H9 (cell line): ENCODE results near the gene MFSD1. TPM values are rescaled to one million over a fixed set of nuclear protein-coding genes. Genes with fewer than 3 reads are reported as not detected.

ENCODE experiments used
- DNase-seq: peaks from one replicate; pipeline ENCODE4 v3.0.0-alpha.2; 2017
- H2AFZ ChIP-seq: one replicate; pipeline ENCODE4 v1.6.1; 2013; ENCODE audit warnings: mild to moderate bottlenecking, low read length, control low read depth, moderate library complexity
- H2AK5ac ChIP-seq: 2 replicates; pipeline ENCODE4 v1.6.1; 2013; ENCODE audit warnings: low read length, control low read depth, mixed read lengths; ENCODE audit not compliant: insufficient read length
- H2BK120ac ChIP-seq: one replicate; pipeline ENCODE4 v1.6.1; 2013; ENCODE audit warnings: low read depth, mild to moderate bottlenecking, low read length, control low read depth, inconsistent platforms; ENCODE audit not compliant: poor library complexity, severe bottlenecking
- H2BK12ac ChIP-seq: 2 replicates; pipeline ENCODE4 v1.6.1; 2013; ENCODE audit warnings: low read length, control low read depth, mixed read lengths, low read depth; ENCODE audit not compliant: insufficient read length
- H2BK15ac ChIP-seq: 2 replicates; pipeline ENCODE4 v1.6.1; 2013; ENCODE audit warnings: low read depth, low read length, control low read depth
- H2BK20ac ChIP-seq: one replicate; pipeline ENCODE4 v1.6.1; 2013; ENCODE audit warnings: low read depth, mild to moderate bottlenecking, low read length, control low read depth, inconsistent platforms; ENCODE audit not compliant: poor library complexity, severe bottlenecking
- H2BK5ac ChIP-seq: 2 replicates; pipeline ENCODE4 v1.6.1; 2013; ENCODE audit warnings: low read length, control low read depth, mixed read lengths; ENCODE audit not compliant: insufficient read length
- H3K14ac ChIP-seq: 2 replicates; pipeline ENCODE4 v1.6.1; 2013; ENCODE audit warnings: low read length, control low read depth; ENCODE audit not compliant: insufficient read depth
- H3K18ac ChIP-seq: 2 replicates; pipeline ENCODE4 v1.6.1; 2013; ENCODE audit warnings: low read depth, mild to moderate bottlenecking, mixed read lengths, low read length, control low read depth; ENCODE audit not compliant: insufficient read length
- H3K23ac ChIP-seq: 2 replicates; pipeline ENCODE4 v1.6.1; 2013; ENCODE audit warnings: low read length, control low read depth, mixed read lengths, low read depth; ENCODE audit not compliant: insufficient read length
- H3K23me2 ChIP-seq: 2 replicates; pipeline ENCODE4 v1.6.1; 2013; ENCODE audit warnings: low read depth, mild to moderate bottlenecking, mixed read lengths, low read length, control low read depth; ENCODE audit not compliant: insufficient read length, poor library complexity, severe bottlenecking
- H3K27ac ChIP-seq: 2 replicates; pipeline ENCODE4 v1.5.1; 2013; ENCODE audit warnings: low read length, control low read depth, mixed read lengths, low read depth; ENCODE audit not compliant: insufficient read length
- H3K27me3 ChIP-seq: 2 replicates; pipeline ENCODE4 v1.6.1; 2013; ENCODE audit warnings: low read length, control low read depth, inconsistent platforms; ENCODE audit not compliant: insufficient read depth
- H3K4ac ChIP-seq: 2 replicates; pipeline ENCODE4 v1.6.1; 2013; ENCODE audit warnings: low read depth, mild to moderate bottlenecking, control low read depth, inconsistent platforms, low read length, moderate library complexity
- H3K4me1 ChIP-seq: 2 replicates; pipeline ENCODE4 v1.6.1; 2013; ENCODE audit warnings: low read length, control low read depth, inconsistent platforms; ENCODE audit not compliant: insufficient read depth
- H3K4me2 ChIP-seq: 2 replicates; pipeline ENCODE4 v1.6.1; 2013; ENCODE audit warnings: low read length, control low read depth, mixed read lengths; ENCODE audit not compliant: insufficient read length, insufficient read depth
- H3K56ac ChIP-seq: 2 replicates; pipeline ENCODE4 v1.6.1; 2013; ENCODE audit warnings: low read depth, mild to moderate bottlenecking, mixed read lengths, low read length, control low read depth; ENCODE audit not compliant: insufficient read length
- H3K79me1 ChIP-seq: 2 replicates; pipeline ENCODE4 v1.6.1; 2013; ENCODE audit warnings: low read depth, mild to moderate bottlenecking, moderate library complexity, low read length, control low read depth, inconsistent platforms; ENCODE audit not compliant: insufficient read depth, poor library complexity, severe bottlenecking
- H3K79me2 ChIP-seq: 2 replicates; pipeline ENCODE4 v1.6.1; 2013; ENCODE audit warnings: low read length, control low read depth, inconsistent platforms; ENCODE audit not compliant: insufficient read depth
- H3K9ac ChIP-seq: 2 replicates; pipeline ENCODE4 v1.6.1; 2013; ENCODE audit warnings: low read length, control low read depth, mixed read lengths; ENCODE audit not compliant: insufficient read length; ENCODE audit errors: extremely low read depth
- H3K9me3 ChIP-seq: one replicate; pipeline ENCODE4 v1.6.1; 2013; ENCODE audit warnings: low read depth, low read length, inconsistent platforms; ENCODE audit not compliant: control insufficient read depth
- H3T11ph ChIP-seq: one replicate; pipeline ENCODE4 v1.6.1; 2013; ENCODE audit warnings: mild to moderate bottlenecking, low read length, control low read depth, inconsistent platforms
- H4K20me1 ChIP-seq: one replicate; pipeline ENCODE4 v1.6.1; 2013; ENCODE audit not compliant: control insufficient read depth, insufficient read length, insufficient read depth
- H4K5ac ChIP-seq: 2 replicates; pipeline ENCODE4 v1.6.1; 2013; ENCODE audit warnings: low read depth, mild to moderate bottlenecking, mixed read lengths, low read length, control low read depth; ENCODE audit not compliant: insufficient read length
- H4K8ac ChIP-seq: replicated peaks from 2 replicates; pipeline ENCODE4 v1.6.1; 2013; ENCODE audit warnings: low read length, control low read depth, mixed read lengths, low read depth; ENCODE audit not compliant: insufficient read length
- H4K91ac ChIP-seq: 2 replicates; pipeline ENCODE4 v1.6.1; 2013; ENCODE audit warnings: low read depth, mild to moderate bottlenecking, moderate library complexity, mixed read lengths, low read length, control low read depth; ENCODE audit not compliant: insufficient read length
- H3K27ac Mint-ChIP-seq, 3 experiments: 2 replicates in 2 of 3; 3 replicates in 1 of 3; pipeline ENCODE4 v1.8.0; 2020 to 2021; ENCODE audit warnings: mixed read lengths in 3 of 3, mild to moderate bottlenecking in 1 of 3, moderate library complexity in 1 of 3
- H3K27me3 Mint-ChIP-seq: 2 replicates; pipeline ENCODE4 v1.8.0; 2021; ENCODE audit warnings: low read depth, mild to moderate bottlenecking, moderate library complexity, mixed read lengths
- H3K36me3 Mint-ChIP-seq, 3 experiments: 2 replicates in 2 of 3; 3 replicates in 1 of 3; pipeline ENCODE4 v1.8.0; 2020 to 2021; ENCODE audit warnings: low read depth in 3 of 3, mixed read lengths in 3 of 3; ENCODE audit not compliant: insufficient read depth in 1 of 3
- H3K4me1 Mint-ChIP-seq, 2 experiments: 2 replicates each; pipeline ENCODE4 v1.8.0; 2020; ENCODE audit warnings: mixed read lengths in 2 of 2
- H3K4me3 Mint-ChIP-seq, 2 experiments: 2 replicates in 1 of 2; 3 replicates in 1 of 2; pipeline ENCODE4 v1.8.0; 2020 to 2021; ENCODE audit warnings: mild to moderate bottlenecking in 2 of 2, mixed read lengths in 2 of 2, moderate library complexity in 1 of 2
- H3K9me3 Mint-ChIP-seq, 2 experiments: 2 replicates in 1 of 2; 3 replicates in 1 of 2; pipeline ENCODE4 v1.8.0; 2020; ENCODE audit warnings: mild to moderate bottlenecking in 2 of 2, mixed read lengths in 2 of 2, moderate library complexity in 1 of 2
- WGBS: extraction: QIAGEN DNeasy Blood & Tissue Kit; methylation state at CpG from one replicate; pipeline ENCODE4 v1.1.7; 2013; ENCODE audit warnings: missing lambda C conversion rate, low lambda C conversion rate, mixed read lengths; ENCODE audit not compliant: insufficient read length; ENCODE audit errors: extremely low coverage; 5-methylcytosine and 5-hydroxymethylcytosine counted together
- total RNA-seq: library from RNA; stranded (reverse); gene quantifications from 2 replicates; pipeline ENCODE4 v1.2.1, GENCODE V29; 2021
- TF ChIP-seq, protein P1 (sequence below): fragments of 200-600 bp; sonication (generic); conservative IDR thresholded peaks from 3 replicates; pipeline ENCODE4 v1.8.0; 2021; ENCODE audit warnings: antibody characterized with exemption, mild to moderate bottlenecking

MFSD1 gene
- total RNA-seq, 1 experiment from 2014 or later: 9.5 TPM

- no peak overlapping the region for H4K8ac ChIP-seq
- H3K23ac ChIP-seq: no peak overlapping the region
- Mint-ChIP-seq H3K27ac (no peak overlapping the region), H3K36me3 (no peaks in the 10 kb centered on the region), H3K4me1 (peaks cover 0 to 3% of the 10 kb centered on the region in 2 experiments; a peak in 1 of 4 replicates), H3K9me3 (no peaks in the 10 kb centered on the region), H3K27me3 (no peaks in the 10 kb centered on the region), H3K4me3 (no peak overlapping the region)
- H3K79me1 ChIP-seq: no peaks in the 10 kb centered on the region
- no peak overlapping the region for H2AFZ ChIP-seq
- H4K5ac ChIP-seq: no peak overlapping the region
- H3K27ac ChIP-seq: no peak overlapping the region
- H3K4ac ChIP-seq: no peak overlapping the region
- H3K79me2 ChIP-seq: no peaks in the 10 kb centered on the region
- H2AK5ac ChIP-seq: no peak overlapping the region
- H3K4me1 ChIP-seq: no peaks in the 10 kb centered on the region
- H2BK12ac ChIP-seq: no peak overlapping the region
- H4K91ac ChIP-seq: no peak overlapping the region
- no peak overlapping the region for H3K56ac ChIP-seq
- no peak overlapping the region for H3K14ac ChIP-seq
- no peak for DNase-seq
- no peaks in the 10 kb centered on the region for H3K23me2 ChIP-seq
- no peak overlapping the region for H2BK120ac ChIP-seq
- H3K18ac ChIP-seq: no peak overlapping the region
- H2BK20ac ChIP-seq: no peak overlapping the region
- no peak overlapping the region for H3K9ac ChIP-seq
- no peaks in the 10 kb centered on the region for H4K20me1 ChIP-seq
- H3K4me2 ChIP-seq: no peak overlapping the region
- H2BK15ac ChIP-seq: no peak overlapping the region
- TF ChIP-seq, protein P1, sequence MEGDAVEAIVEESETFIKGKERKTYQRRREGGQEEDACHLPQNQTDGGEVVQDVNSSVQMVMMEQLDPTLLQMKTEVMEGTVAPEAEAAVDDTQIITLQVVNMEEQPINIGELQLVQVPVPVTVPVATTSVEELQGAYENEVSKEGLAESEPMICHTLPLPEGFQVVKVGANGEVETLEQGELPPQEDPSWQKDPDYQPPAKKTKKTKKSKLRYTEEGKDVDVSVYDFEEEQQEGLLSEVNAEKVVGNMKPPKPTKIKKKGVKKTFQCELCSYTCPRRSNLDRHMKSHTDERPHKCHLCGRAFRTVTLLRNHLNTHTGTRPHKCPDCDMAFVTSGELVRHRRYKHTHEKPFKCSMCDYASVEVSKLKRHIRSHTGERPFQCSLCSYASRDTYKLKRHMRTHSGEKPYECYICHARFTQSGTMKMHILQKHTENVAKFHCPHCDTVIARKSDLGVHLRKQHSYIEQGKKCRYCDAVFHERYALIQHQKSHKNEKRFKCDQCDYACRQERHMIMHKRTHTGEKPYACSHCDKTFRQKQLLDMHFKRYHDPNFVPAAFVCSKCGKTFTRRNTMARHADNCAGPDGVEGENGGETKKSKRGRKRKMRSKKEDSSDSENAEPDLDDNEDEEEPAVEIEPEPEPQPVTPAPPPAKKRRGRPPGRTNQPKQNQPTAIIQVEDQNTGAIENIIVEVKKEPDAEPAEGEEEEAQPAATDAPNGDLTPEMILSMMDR: no peak
- WGBS: no CpG with 5 or more reads among the region's 3 CpGs
- H3T11ph ChIP-seq: no peak overlapping the region
- no peaks in the 10 kb centered on the region for H3K9me3 ChIP-seq
- H3K27me3 ChIP-seq: no peaks in the 10 kb centered on the region
- no peak overlapping the region for H2BK5ac ChIP-seq
Measured at GRCh38 chr3:158846803-158847451, 45.1 kb downstream of the MFSD1 start.
